SK-N-SH (cell line): ENCODE data around the gene CCDC183. TPM values are rescaled to one million over a fixed set of nuclear protein-coding genes. Genes with fewer than 3 reads are reported as not detected.
A peak's percentile ranks its signal among the peaks of the same experiment; 100 is the strongest.
"Not testable (repeated sequence)": the region's sequence is repeated elsewhere in the genome, so short reads cannot be mapped to it uniquely, and the experiment has no call there.

Source experiments
- CTCF ChIA-PET: fragments of 300-600, 350-600 bp; formaldehyde crosslinking; extraction: SDS; loops from one replicate; lab custom pipeline; 2021; lab: Yijun Ruan, JAX
- POLR2A ChIA-PET: fragments of 350-600 bp; sonication (Branson Sonifier 250); formaldehyde crosslinking; extraction: SDS; loops from one replicate; lab custom pipeline; 2020; ENCODE audit warnings: antibody characterized with exemption, inconsistent platforms; lab: Yijun Ruan, JAX
- DNase-seq: peaks from one replicate; pipeline ENCODE4 v3.0.0; 2012
- H2AFZ ChIP-seq: fragments of 200-600 bp; sonication (generic); 2 replicates; pipeline ENCODE4 v1.8.1; 2016; ENCODE audit warnings: antibody characterized with exemption, mild to moderate bottlenecking, low read depth
- H3F3A ChIP-seq: fragments of 200-600 bp; sonication (generic); replicated peaks from 2 replicates; pipeline ENCODE3; 2016; ENCODE audit warnings: antibody characterized with exemption, mild to moderate bottlenecking; ENCODE audit not compliant: insufficient read depth
- H3K27ac ChIP-seq, 2 experiments: fragments of 200-500 bp in 1 of 2; fragments of 200-600 bp in 1 of 2; sonication (Bioruptor generic) in 1 of 2; sonication (generic), shearing (Covaris generic) in 1 of 2; 2 replicates each; pipeline versions ENCODE4 v1.5.1 to v1.6.1; 2014 to 2016; ENCODE audit warnings: low read depth in 2 of 2, inconsistent platforms in 1 of 2, low read length in 1 of 2, mild to moderate bottlenecking in 1 of 2, mixed read lengths in 1 of 2
- H3K27me3 ChIP-seq: fragments of 200-600 bp; sonication (generic), shearing (Covaris generic); 2 replicates; pipeline ENCODE4 v1.6.1; 2016; ENCODE audit warnings: mixed run types; ENCODE audit not compliant: insufficient read depth
- H3K36me3 ChIP-seq, 2 experiments: fragments of 200-500 bp in 1 of 2; fragments of 200-600 bp in 1 of 2; sonication (Bioruptor generic) in 1 of 2; sonication (generic) in 1 of 2; replicated peaks in 1 of 2; 2 replicates each; pipeline versions ENCODE3 to v1.5.1; 2014 to 2016; ENCODE audit warnings: low read length in 1 of 2, mild to moderate bottlenecking in 1 of 2; ENCODE audit not compliant: insufficient read depth in 2 of 2, control insufficient read depth in 1 of 2
- H3K4me1 ChIP-seq, 2 experiments: fragments of 200-500 bp in 1 of 2; fragments of 200-600 bp in 1 of 2; sonication (Bioruptor generic) in 1 of 2; sonication (generic), shearing (Covaris generic) in 1 of 2; 2 replicates each; pipeline versions ENCODE4 v1.5.1 to v1.6.1; 2014 to 2016; ENCODE audit warnings: low read depth in 1 of 2, low read length in 1 of 2, mixed run types in 1 of 2; ENCODE audit not compliant: insufficient read depth in 2 of 2, control insufficient read depth in 1 of 2
- H3K4me2 ChIP-seq: fragments of 200-600 bp; sonication (generic), shearing (Covaris generic); 2 replicates; pipeline ENCODE4 v1.6.1; 2017; ENCODE audit warnings: mixed run types
- H3K4me3 ChIP-seq, 2 experiments: fragments of 200-500 bp in 1 of 2; fragments of 200-600 bp in 1 of 2; sonication (Bioruptor generic) in 1 of 2; sonication (generic), shearing (Covaris generic) in 1 of 2; 2 replicates each; pipeline versions ENCODE4 v1.5.1 to v1.8.1; 2014 to 2016; ENCODE audit warnings: low read depth in 2 of 2, inconsistent platforms in 1 of 2, low read length in 1 of 2, mild to moderate bottlenecking in 1 of 2, mixed read lengths in 1 of 2, moderate library complexity in 1 of 2
- H3K79me2 ChIP-seq: fragments of 200-600 bp; sonication (generic); 2 replicates; pipeline ENCODE4 v1.8.1; 2017; ENCODE audit warnings: mild to moderate bottlenecking; ENCODE audit not compliant: insufficient read depth
- H3K9ac ChIP-seq: fragments of 200-600 bp; sonication (generic); 2 replicates; pipeline ENCODE4 v1.6.1; 2017; ENCODE audit warnings: mixed run types
- H3K9me2 ChIP-seq: fragments of 200-600 bp; sonication (generic); 2 replicates; pipeline ENCODE4 v1.6.1; 2017; ENCODE audit warnings: mixed run types
- H3K9me3 ChIP-seq: fragments of 200-600 bp; sonication (generic); 2 replicates; pipeline ENCODE4 v1.6.1; 2017; ENCODE audit warnings: mixed run types, mild to moderate bottlenecking, moderate library complexity
- H4K20me1 ChIP-seq: fragments of 200-600 bp; sonication (generic); 2 replicates; pipeline ENCODE4 v1.6.1; 2017; ENCODE audit warnings: mild to moderate bottlenecking, mixed run types; ENCODE audit not compliant: insufficient read depth
- EP300 ChIP-seq, 2 experiments: IDR thresholded peaks; 2 replicates each; pipeline versions ENCODE4 v1.4.0 to v1.6.1; 2012; ENCODE audit warnings: borderline replicate concordance in 1 of 2, low read depth in 1 of 2, low read length in 1 of 2
- FOSL2 ChIP-seq: IDR thresholded peaks from 2 replicates; pipeline ENCODE4 v1.4.0; 2012; ENCODE audit warnings: low read depth, mild to moderate bottlenecking, moderate library complexity, borderline replicate concordance
- MXI1 ChIP-seq: IDR thresholded peaks from 2 replicates; pipeline ENCODE4 v1.6.1; 2012; ENCODE audit warnings: mild to moderate bottlenecking, low read depth, low read length, improper control_type of control experiment
- RAD21 ChIP-seq: IDR thresholded peaks from 2 replicates; pipeline ENCODE4 v1.6.1; 2012; ENCODE audit warnings: mild to moderate bottlenecking, low read length
- SMC3 ChIP-seq: IDR thresholded peaks from 2 replicates; pipeline ENCODE4 v1.6.1; 2012; ENCODE audit warnings: low read depth, low read length, improper control_type of control experiment
- TCF12 ChIP-seq: IDR thresholded peaks from 2 replicates; pipeline ENCODE4 v1.4.0; 2012
- WGBS: methylation state at CpG from one replicate; pipeline ENCODE4 v1.1.6; 2017; ENCODE audit warnings: low lambda C conversion rate; 5-methylcytosine and 5-hydroxymethylcytosine counted together
- polyA plus RNA-seq, 3 experiments: library from polyadenylated mRNA; depleted of rRNA; stranded (reverse); fragments of >200 nt; gene quantifications; 2 replicates each; pipeline ENCODE4 v1.2.3, GENCODE V29; 2012
- TF ChIP-seq, protein P1 (sequence below): fragments of 200-600 bp; sonication (generic); IDR thresholded peaks from 2 replicates; pipeline ENCODE4 v1.6.1; 2017; ENCODE audit warnings: antibody characterized with exemption, mild to moderate bottlenecking, moderate library complexity
- TF ChIP-seq, protein P2 (sequence below): IDR thresholded peaks from 2 replicates; pipeline ENCODE4; 2012

CCDC183 gene
- polyA plus RNA-seq, 1 of the 3 experiments (the other 2 are of a cell fraction), result 5.3 TPM

DNA sequence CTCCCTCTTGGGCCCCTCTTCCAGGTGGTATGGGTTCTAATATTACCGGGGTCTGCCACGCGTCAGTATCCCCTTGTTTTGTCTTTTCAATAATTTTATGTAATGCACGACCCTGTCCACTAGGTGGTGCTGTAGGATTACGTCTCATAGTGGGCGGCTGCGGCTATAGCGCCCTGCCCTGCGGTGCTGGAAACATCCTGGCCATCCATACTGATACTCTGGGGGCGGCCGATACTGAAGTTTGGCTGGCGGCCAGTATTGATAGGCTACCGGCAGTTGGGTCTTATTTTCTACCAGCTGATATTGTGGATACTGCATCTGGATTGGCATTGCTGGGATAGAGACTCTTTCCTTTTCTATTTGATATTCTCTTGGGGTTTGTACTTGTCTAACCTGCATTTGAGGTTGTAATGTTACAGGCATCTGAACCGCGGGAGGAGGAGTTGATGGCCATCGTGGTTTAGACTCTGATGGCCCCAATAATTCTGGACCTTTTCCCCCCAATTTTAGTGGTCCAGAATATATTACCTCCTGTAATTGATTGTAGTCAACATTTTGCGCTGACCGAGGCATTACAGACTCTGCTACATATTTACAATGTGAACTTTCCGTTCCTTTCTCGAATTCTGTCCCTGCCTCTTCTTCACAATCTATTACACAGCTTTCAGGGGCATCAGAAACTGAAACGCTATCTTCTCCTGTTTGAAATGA is 8.3 kb upstream of the CCDC183 start:
- Histone ChIP-seq H3K4me1 (peaks cover 7 to 21% of the 10 kb centered on the region in 2 experiments), H3F3A (peaks cover 12% of the 10 kb centered on the region), H3K27ac (no peak overlapping the region), H3K4me2 (peak overlapping the region; percentile 32; the same call in 1 of the 2 replicates), H3K9me2 (no peaks in the 10 kb centered on the region), H3K36me3 (peaks cover 0 to 3% of the 10 kb centered on the region in 2 experiments), H3K9ac (no peak overlapping the region), H3K9me3 (no peaks in the 10 kb centered on the region), H3K4me3 (peak overlapping the region; percentile 9 to 14; a peak in 2 of 4 replicates), H4K20me1 (peaks cover 5% of the 10 kb centered on the region; the same call in 1 of the 2 replicates), H2AFZ (0 out of 2 replicates have a peak overlapping the region, but pooled peaks have one; percentile 54), H3K27me3 (no peaks in the 10 kb centered on the region), H3K79me2 (peaks cover 11% of the 10 kb centered on the region)
- DNase-seq, result peak; percentile 77
- 18% methylated on average over 20 of the region's 21 CpGs for WGBS
- ChIA-PET CTCF (interaction anchor here (0.6 to 3.9 kb wide), 35 partner anchors 12 to 280 kb away, joined by 3 to 57 read pairs (median 5); partner anchors contain the start of genes AJM1, C8G, CLIC3 and FBXW5), POLR2A (no interaction called here)
- TF ChIP-seq RAD21 (peak; percentile 90), MXI1 (peak; percentile 59), TCF12 (no peak), SMC3 (peak; percentile 64)
- TF ChIP-seq, protein P1, sequence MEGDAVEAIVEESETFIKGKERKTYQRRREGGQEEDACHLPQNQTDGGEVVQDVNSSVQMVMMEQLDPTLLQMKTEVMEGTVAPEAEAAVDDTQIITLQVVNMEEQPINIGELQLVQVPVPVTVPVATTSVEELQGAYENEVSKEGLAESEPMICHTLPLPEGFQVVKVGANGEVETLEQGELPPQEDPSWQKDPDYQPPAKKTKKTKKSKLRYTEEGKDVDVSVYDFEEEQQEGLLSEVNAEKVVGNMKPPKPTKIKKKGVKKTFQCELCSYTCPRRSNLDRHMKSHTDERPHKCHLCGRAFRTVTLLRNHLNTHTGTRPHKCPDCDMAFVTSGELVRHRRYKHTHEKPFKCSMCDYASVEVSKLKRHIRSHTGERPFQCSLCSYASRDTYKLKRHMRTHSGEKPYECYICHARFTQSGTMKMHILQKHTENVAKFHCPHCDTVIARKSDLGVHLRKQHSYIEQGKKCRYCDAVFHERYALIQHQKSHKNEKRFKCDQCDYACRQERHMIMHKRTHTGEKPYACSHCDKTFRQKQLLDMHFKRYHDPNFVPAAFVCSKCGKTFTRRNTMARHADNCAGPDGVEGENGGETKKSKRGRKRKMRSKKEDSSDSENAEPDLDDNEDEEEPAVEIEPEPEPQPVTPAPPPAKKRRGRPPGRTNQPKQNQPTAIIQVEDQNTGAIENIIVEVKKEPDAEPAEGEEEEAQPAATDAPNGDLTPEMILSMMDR, result peak; percentile 82

DNA sequence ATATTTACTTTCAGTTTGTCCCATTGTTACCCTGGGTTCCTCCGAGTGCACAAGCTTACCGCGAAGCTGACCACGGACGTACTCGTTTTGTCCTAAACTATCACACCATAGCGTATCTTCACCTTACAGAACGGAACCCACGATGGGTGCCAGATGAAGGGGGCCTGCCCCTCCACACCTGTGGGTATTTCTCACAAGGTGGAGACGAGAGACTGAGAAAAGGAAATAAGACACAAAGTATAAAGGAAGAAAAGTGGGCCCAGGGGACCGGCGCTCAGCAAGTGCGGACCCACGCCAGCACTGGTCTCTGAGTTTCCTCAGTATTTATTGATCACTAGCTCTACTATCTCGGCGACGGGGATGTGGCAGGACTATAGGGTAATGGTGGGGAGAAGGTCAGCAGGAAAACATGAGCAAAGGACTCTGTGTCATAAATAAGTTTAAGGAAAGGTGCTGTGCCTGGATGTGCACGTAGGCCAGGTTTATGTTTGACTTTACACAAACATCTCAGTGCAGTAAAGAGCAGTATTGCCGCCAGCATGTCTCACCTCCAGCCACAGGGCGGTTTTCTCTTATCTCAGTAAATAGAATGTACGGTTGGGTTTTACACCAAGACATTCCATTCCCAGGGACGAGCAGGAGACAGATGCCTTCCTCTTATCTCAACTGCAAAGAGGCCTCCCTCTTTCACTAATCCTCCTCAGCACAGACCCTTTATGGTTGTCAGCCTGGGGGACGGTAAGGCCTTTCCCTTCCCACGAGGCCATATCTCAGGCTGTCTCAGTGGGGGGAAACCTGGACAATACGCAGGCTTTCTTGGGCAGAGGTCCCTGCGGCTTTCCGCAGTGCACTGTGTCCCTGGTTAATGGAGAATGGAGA is 7.3 kb upstream of the CCDC183 start:
- POLR2A ChIA-PET, result not testable (repeated sequence)

DNA sequence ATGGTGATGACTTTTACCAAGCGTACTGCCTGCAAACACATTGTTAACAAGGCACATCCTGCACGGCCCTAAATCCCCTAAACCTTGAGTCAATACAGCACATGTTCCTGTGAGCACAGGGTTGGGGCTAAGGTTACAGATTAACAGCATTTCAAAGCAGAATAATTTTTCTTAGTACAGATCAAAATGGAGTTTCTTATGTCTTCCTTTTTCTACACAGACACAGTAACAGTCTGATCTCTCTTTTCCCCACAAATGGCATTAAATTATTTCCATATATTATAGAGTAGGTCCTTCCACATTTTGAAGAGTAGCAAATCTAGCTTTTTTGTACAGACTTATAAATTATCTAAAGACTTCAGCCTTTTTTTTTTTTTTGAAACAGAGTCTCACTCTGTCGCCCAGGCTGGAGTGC is 6.6 kb upstream of the CCDC183 start:
- no peak overlapping the region for H3K27ac ChIP-seq
- peaks cover 7 to 24% of the 10 kb centered on the region in 2 experiments for H3K4me1 ChIP-seq
- DNase-seq, result no peak
- H3K4me2 ChIP-seq, result no peak overlapping the region
- H3K79me2 ChIP-seq, result peaks cover 11% of the 10 kb centered on the region
- H4K20me1 ChIP-seq, result peaks cover 5% of the 10 kb centered on the region; the same call in 1 of the 2 replicates
- H3F3A ChIP-seq, result peaks cover 9% of the 10 kb centered on the region
- H3K9ac ChIP-seq, result no peak overlapping the region
- POLR2A ChIA-PET, result no interaction called here
- H3K36me3 ChIP-seq, result peaks cover 0 to 9% of the 10 kb centered on the region in 2 experiments
- TF ChIP-seq, protein P2, sequence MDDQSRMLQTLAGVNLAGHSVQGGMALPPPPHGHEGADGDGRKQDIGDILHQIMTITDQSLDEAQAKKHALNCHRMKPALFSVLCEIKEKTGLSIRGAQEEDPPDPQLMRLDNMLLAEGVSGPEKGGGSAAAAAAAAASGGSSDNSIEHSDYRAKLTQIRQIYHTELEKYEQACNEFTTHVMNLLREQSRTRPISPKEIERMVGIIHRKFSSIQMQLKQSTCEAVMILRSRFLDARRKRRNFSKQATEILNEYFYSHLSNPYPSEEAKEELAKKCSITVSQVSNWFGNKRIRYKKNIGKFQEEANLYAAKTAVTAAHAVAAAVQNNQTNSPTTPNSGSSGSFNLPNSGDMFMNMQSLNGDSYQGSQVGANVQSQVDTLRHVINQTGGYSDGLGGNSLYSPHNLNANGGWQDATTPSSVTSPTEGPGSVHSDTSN, result no peak
- TF ChIP-seq FOSL2, result no peak
- TF ChIP-seq EP300 (IDR thresholded peaks at IDR 0.05; ENCODE audit: borderline replicate concordance in 1 of 2, low read depth in 1 of 2, low read length in 1 of 2), result no peak
- TF ChIP-seq, all 33 proteins: peak for 0
- H3K4me3 ChIP-seq, result no peak overlapping the region
- H3K9me2 ChIP-seq, result no peaks in the 10 kb centered on the region
- no peaks in the 10 kb centered on the region for H3K27me3 ChIP-seq
- CTCF ChIA-PET, result interaction anchor here (3.6 kb wide), 1 partner anchor 246 kb away, joined by 17 read pairs; no protein-coding TSS in a partner anchor
- H2AFZ ChIP-seq, result no peak overlapping the region
- no peaks in the 10 kb centered on the region for H3K9me3 ChIP-seq
- 96% methylated on average over 1 of the region's 3 CpGs for WGBS

More for the DNA sequence above, 7.3 kb upstream of the CCDC183 start:
- not testable (repeated sequence) for H2AFZ ChIP-seq, H3K27me3 ChIP-seq, H3K4me2 ChIP-seq, H3K9ac ChIP-seq, H3K36me3 ChIP-seq, H3K27ac ChIP-seq, DNase-seq, H3K9me3 ChIP-seq, H4K20me1 ChIP-seq, H3K4me3 ChIP-seq, H3K9me2 ChIP-seq
- WGBS, result 77% methylated on average over 24 of the region's 27 CpGs
- H3K79me2 ChIP-seq, result peaks cover 11% of the 10 kb centered on the region
- peaks cover 7 to 24% of the 10 kb centered on the region in 2 experiments for H3K4me1 ChIP-seq
- peaks cover 12% of the 10 kb centered on the region for H3F3A ChIP-seq
- CTCF ChIA-PET, result interaction anchor here (0.7 to 3.9 kb wide), 16 partner anchors 14 to 279 kb away, joined by 3 to 57 read pairs (median 5); partner anchors contain the start of genes AJM1, CLIC3, LCN8 and NPDC1
